H9 (cell line): ENCODE data around the gene GAN. TPM values are rescaled to one million over a fixed set of nuclear protein-coding genes. Genes with fewer than 3 reads are reported as not detected.

Experiments used
- DNase-seq: peaks from one replicate; pipeline ENCODE4 v3.0.0-alpha.2; 2017
- H2AFZ ChIP-seq: one replicate; pipeline ENCODE4 v1.6.1; 2013; ENCODE audit warnings: mild to moderate bottlenecking, low read length, control low read depth, moderate library complexity
- H2AK5ac ChIP-seq: 2 replicates; pipeline ENCODE4 v1.6.1; 2013; ENCODE audit warnings: low read length, control low read depth, mixed read lengths; ENCODE audit not compliant: insufficient read length
- H2BK120ac ChIP-seq: one replicate; pipeline ENCODE4 v1.6.1; 2013; ENCODE audit warnings: low read depth, mild to moderate bottlenecking, low read length, control low read depth, inconsistent platforms; ENCODE audit not compliant: poor library complexity, severe bottlenecking
- H2BK12ac ChIP-seq: 2 replicates; pipeline ENCODE4 v1.6.1; 2013; ENCODE audit warnings: low read length, control low read depth, mixed read lengths, low read depth; ENCODE audit not compliant: insufficient read length
- H2BK15ac ChIP-seq: 2 replicates; pipeline ENCODE4 v1.6.1; 2013; ENCODE audit warnings: low read depth, low read length, control low read depth
- H2BK20ac ChIP-seq: one replicate; pipeline ENCODE4 v1.6.1; 2013; ENCODE audit warnings: low read depth, mild to moderate bottlenecking, low read length, control low read depth, inconsistent platforms; ENCODE audit not compliant: poor library complexity, severe bottlenecking
- H2BK5ac ChIP-seq: 2 replicates; pipeline ENCODE4 v1.6.1; 2013; ENCODE audit warnings: low read length, control low read depth, mixed read lengths; ENCODE audit not compliant: insufficient read length
- H3K14ac ChIP-seq: 2 replicates; pipeline ENCODE4 v1.6.1; 2013; ENCODE audit warnings: low read length, control low read depth; ENCODE audit not compliant: insufficient read depth
- H3K18ac ChIP-seq: 2 replicates; pipeline ENCODE4 v1.6.1; 2013; ENCODE audit warnings: low read depth, mild to moderate bottlenecking, mixed read lengths, low read length, control low read depth; ENCODE audit not compliant: insufficient read length
- H3K23ac ChIP-seq: 2 replicates; pipeline ENCODE4 v1.6.1; 2013; ENCODE audit warnings: low read length, control low read depth, mixed read lengths, low read depth; ENCODE audit not compliant: insufficient read length
- H3K23me2 ChIP-seq: 2 replicates; pipeline ENCODE4 v1.6.1; 2013; ENCODE audit warnings: low read depth, mild to moderate bottlenecking, mixed read lengths, low read length, control low read depth; ENCODE audit not compliant: insufficient read length, poor library complexity, severe bottlenecking
- H3K27ac ChIP-seq: 2 replicates; pipeline ENCODE4 v1.5.1; 2013; ENCODE audit warnings: low read length, control low read depth, mixed read lengths, low read depth; ENCODE audit not compliant: insufficient read length
- H3K27me3 ChIP-seq: 2 replicates; pipeline ENCODE4 v1.6.1; 2013; ENCODE audit warnings: low read length, control low read depth, inconsistent platforms; ENCODE audit not compliant: insufficient read depth
- H3K4ac ChIP-seq: 2 replicates; pipeline ENCODE4 v1.6.1; 2013; ENCODE audit warnings: low read depth, mild to moderate bottlenecking, control low read depth, inconsistent platforms, low read length, moderate library complexity
- H3K4me1 ChIP-seq: 2 replicates; pipeline ENCODE4 v1.6.1; 2013; ENCODE audit warnings: low read length, control low read depth, inconsistent platforms; ENCODE audit not compliant: insufficient read depth
- H3K4me2 ChIP-seq: 2 replicates; pipeline ENCODE4 v1.6.1; 2013; ENCODE audit warnings: low read length, control low read depth, mixed read lengths; ENCODE audit not compliant: insufficient read length, insufficient read depth
- H3K56ac ChIP-seq: 2 replicates; pipeline ENCODE4 v1.6.1; 2013; ENCODE audit warnings: low read depth, mild to moderate bottlenecking, mixed read lengths, low read length, control low read depth; ENCODE audit not compliant: insufficient read length
- H3K79me1 ChIP-seq: 2 replicates; pipeline ENCODE4 v1.6.1; 2013; ENCODE audit warnings: low read depth, mild to moderate bottlenecking, moderate library complexity, low read length, control low read depth, inconsistent platforms; ENCODE audit not compliant: insufficient read depth, poor library complexity, severe bottlenecking
- H3K79me2 ChIP-seq: 2 replicates; pipeline ENCODE4 v1.6.1; 2013; ENCODE audit warnings: low read length, control low read depth, inconsistent platforms; ENCODE audit not compliant: insufficient read depth
- H3K9ac ChIP-seq: 2 replicates; pipeline ENCODE4 v1.6.1; 2013; ENCODE audit warnings: low read length, control low read depth, mixed read lengths; ENCODE audit not compliant: insufficient read length; ENCODE audit errors: extremely low read depth
- H3K9me3 ChIP-seq: one replicate; pipeline ENCODE4 v1.6.1; 2013; ENCODE audit warnings: low read depth, low read length, inconsistent platforms; ENCODE audit not compliant: control insufficient read depth
- H3T11ph ChIP-seq: one replicate; pipeline ENCODE4 v1.6.1; 2013; ENCODE audit warnings: mild to moderate bottlenecking, low read length, control low read depth, inconsistent platforms
- H4K20me1 ChIP-seq: one replicate; pipeline ENCODE4 v1.6.1; 2013; ENCODE audit not compliant: control insufficient read depth, insufficient read length, insufficient read depth
- H4K5ac ChIP-seq: 2 replicates; pipeline ENCODE4 v1.6.1; 2013; ENCODE audit warnings: low read depth, mild to moderate bottlenecking, mixed read lengths, low read length, control low read depth; ENCODE audit not compliant: insufficient read length
- H4K8ac ChIP-seq: replicated peaks from 2 replicates; pipeline ENCODE4 v1.6.1; 2013; ENCODE audit warnings: low read length, control low read depth, mixed read lengths, low read depth; ENCODE audit not compliant: insufficient read length
- H4K91ac ChIP-seq: 2 replicates; pipeline ENCODE4 v1.6.1; 2013; ENCODE audit warnings: low read depth, mild to moderate bottlenecking, moderate library complexity, mixed read lengths, low read length, control low read depth; ENCODE audit not compliant: insufficient read length
- H3K27ac Mint-ChIP-seq, 3 experiments: 2 replicates in 2 of 3; 3 replicates in 1 of 3; pipeline ENCODE4 v1.8.0; 2020 to 2021; ENCODE audit warnings: mixed read lengths in 3 of 3, mild to moderate bottlenecking in 1 of 3, moderate library complexity in 1 of 3
- H3K27me3 Mint-ChIP-seq: 2 replicates; pipeline ENCODE4 v1.8.0; 2021; ENCODE audit warnings: low read depth, mild to moderate bottlenecking, moderate library complexity, mixed read lengths
- H3K36me3 Mint-ChIP-seq, 3 experiments: 2 replicates in 2 of 3; 3 replicates in 1 of 3; pipeline ENCODE4 v1.8.0; 2020 to 2021; ENCODE audit warnings: low read depth in 3 of 3, mixed read lengths in 3 of 3; ENCODE audit not compliant: insufficient read depth in 1 of 3
- H3K4me1 Mint-ChIP-seq, 2 experiments: 2 replicates each; pipeline ENCODE4 v1.8.0; 2020; ENCODE audit warnings: mixed read lengths in 2 of 2
- H3K4me3 Mint-ChIP-seq, 2 experiments: 2 replicates in 1 of 2; 3 replicates in 1 of 2; pipeline ENCODE4 v1.8.0; 2020 to 2021; ENCODE audit warnings: mild to moderate bottlenecking in 2 of 2, mixed read lengths in 2 of 2, moderate library complexity in 1 of 2
- H3K9me3 Mint-ChIP-seq, 2 experiments: 2 replicates in 1 of 2; 3 replicates in 1 of 2; pipeline ENCODE4 v1.8.0; 2020; ENCODE audit warnings: mild to moderate bottlenecking in 2 of 2, mixed read lengths in 2 of 2, moderate library complexity in 1 of 2
- CTCF ChIP-seq: fragments of 200-600 bp; sonication (generic); conservative IDR thresholded peaks from 3 replicates; pipeline ENCODE4 v1.8.0; 2021; ENCODE audit warnings: antibody characterized with exemption, mild to moderate bottlenecking
- WGBS: extraction: QIAGEN DNeasy Blood & Tissue Kit; methylation state at CpG from one replicate; pipeline ENCODE4 v1.1.7; 2013; ENCODE audit warnings: missing lambda C conversion rate, low lambda C conversion rate, mixed read lengths; ENCODE audit not compliant: insufficient read length; ENCODE audit errors: extremely low coverage; 5-methylcytosine and 5-hydroxymethylcytosine counted together
- total RNA-seq: library from RNA; stranded (reverse); gene quantifications from 2 replicates; pipeline ENCODE4 v1.2.1, GENCODE V29; 2021

Gene GAN
- total RNA-seq, 1 experiment from 2014 or later = 20.9 TPM

DNA sequence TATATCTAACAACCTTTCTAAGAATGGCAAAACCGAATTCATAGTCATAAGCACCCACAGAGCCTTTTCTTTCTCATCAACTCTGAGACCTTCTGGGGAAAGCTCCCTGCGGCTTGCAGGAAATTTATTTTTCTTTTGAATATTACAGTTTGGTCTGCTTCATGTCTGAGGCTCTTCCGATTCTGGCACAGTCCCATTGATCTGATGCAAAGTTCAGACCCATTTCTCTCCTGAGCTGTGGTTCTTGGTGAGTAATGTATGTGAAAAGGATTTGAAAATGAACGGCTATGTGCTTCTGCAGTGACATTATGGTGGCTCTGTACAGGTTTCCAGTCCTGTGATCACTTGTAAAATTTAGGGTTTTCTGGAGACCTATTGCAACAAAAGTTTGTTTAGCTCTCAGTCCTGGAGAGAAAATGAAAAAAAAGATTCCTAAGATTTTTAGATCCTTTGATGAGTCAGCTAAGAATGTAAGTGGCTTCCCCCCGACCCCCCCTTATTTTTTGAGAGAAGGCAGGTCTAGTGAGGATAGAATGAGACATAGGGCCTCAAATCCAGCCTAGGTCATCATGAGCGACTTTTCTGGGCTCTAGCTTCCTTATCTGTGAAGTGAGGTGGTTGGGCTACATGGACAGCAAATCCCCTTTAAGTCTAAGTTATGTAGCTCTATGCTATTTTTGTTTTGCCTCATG, 4.6 kb downstream of the GAN start:
- H4K91ac ChIP-seq = no peak overlapping the region
- H3K79me2 ChIP-seq = peaks cover 28% of the 10 kb centered on the region; the same call in 1 of the 2 replicates
- H4K8ac ChIP-seq = no peak overlapping the region
- H2BK20ac ChIP-seq = no peak overlapping the region
- no peak overlapping the region for H2AK5ac ChIP-seq
- H2BK12ac ChIP-seq = no peak overlapping the region
- Mint-ChIP-seq H3K27me3 (no peaks in the 10 kb centered on the region), H3K27ac (peak overlapping the region in 1 of 3 experiments; percentile 49; a peak in 2 of 7 replicates), H3K9me3 (no peaks in the 10 kb centered on the region), H3K36me3 (peaks cover 0 to 3% (median 2%) of the 10 kb centered on the region in 3 experiments; a peak in 3 of 7 replicates), H3K4me3 (no peak overlapping the region), H3K4me1 (peaks cover 19 to 21% of the 10 kb centered on the region in 2 experiments)
- no peak overlapping the region for H2BK15ac ChIP-seq
- no CpG with 5 or more reads among the region's 6 CpGs for WGBS
- H3K4me1 ChIP-seq = no peaks in the 10 kb centered on the region; the same call in 1 of the 2 replicates
- no peak overlapping the region for H3T11ph ChIP-seq
- H3K9ac ChIP-seq = no peak overlapping the region
- peaks cover 2% of the 10 kb centered on the region for H4K20me1 ChIP-seq
- no peak for TF ChIP-seq CTCF
- no peak overlapping the region for H3K4me2 ChIP-seq
- H3K18ac ChIP-seq = no peak overlapping the region
- H3K27ac ChIP-seq = no peak overlapping the region
- peak overlapping the region; percentile 25 for H2BK120ac ChIP-seq
- H3K14ac ChIP-seq = no peak overlapping the region
- H3K56ac ChIP-seq = no peak overlapping the region
- no peak for DNase-seq
- H3K4ac ChIP-seq = no peak overlapping the region
- H3K79me1 ChIP-seq = peaks cover 8% of the 10 kb centered on the region
- no peak overlapping the region for H4K5ac ChIP-seq
- H3K27me3 ChIP-seq = no peaks in the 10 kb centered on the region
- peaks cover 5% of the 10 kb centered on the region for H3K23me2 ChIP-seq
- no peaks in the 10 kb centered on the region for H3K9me3 ChIP-seq
- no peak overlapping the region for H2BK5ac ChIP-seq
- no peak overlapping the region for H3K23ac ChIP-seq
- H2AFZ ChIP-seq = no peak overlapping the region
